Fibroblast of mammary gland (primary cell): Measurements from ENCODE around the gene JAGN1.
"Not testable (repeated sequence)": the region's sequence is repeated elsewhere in the genome, so short reads cannot be mapped to it uniquely, and the experiment has no call there.

ENCODE experiments used
- DNase-seq: peaks from one replicate; pipeline ENCODE4 v3.0.0-alpha.2; 2010; ENCODE audit warnings: low read depth
- H3K4me3 ChIP-seq: 2 replicates; pipeline ENCODE4 v1.5.1; 2011; ENCODE audit warnings: low read depth, mild to moderate bottlenecking, low read length, moderate library complexity; ENCODE audit not compliant: control insufficient read depth
- CTCF ChIP-seq: conservative IDR thresholded peaks from 2 replicates; pipeline ENCODE4 v1.5.1; 2011; ENCODE audit warnings: low read depth, low read length, inconsistent platforms; ENCODE audit not compliant: control insufficient read depth, insufficient read depth

JAGN1 gene

GRCh38 chr3:9875448-9875847, 15.0 kb upstream of the JAGN1 start:
- no peak overlapping the region for H3K4me3 ChIP-seq
- no peak for DNase-seq
- no peak for TF ChIP-seq CTCF

- not testable (repeated sequence) for H3K4me3 ChIP-seq, DNase-seq
Measured at GRCh38 chr3:9876255-9876654, 14.2 kb upstream of the JAGN1 start.

- TF ChIP-seq CTCF = no peak
- no peak overlapping the region for H3K4me3 ChIP-seq
- no peak for DNase-seq
Measured at GRCh38 chr3:9876991-9877390, 13.4 kb upstream of the JAGN1 start.

- H3K4me3 ChIP-seq = no peak overlapping the region
- DNase-seq = peak; percentile 95
- no peak for TF ChIP-seq CTCF
Measured at GRCh38 chr3:9878700-9879099, 11.7 kb upstream of the JAGN1 start.

- no peak within 1 kb of the TSS for H3K4me3 ChIP-seq
- no peak for TF ChIP-seq CTCF
- DNase-seq = peak; percentile 43
Measured at GRCh38 chr3:9879830-9880549, 10.4 kb upstream of the JAGN1 start, which contains the start of gene CIDEC. CIDEC (minus strand) TSS chr3:9880253; CDS start chr3:9878486, 1,767 bp downstream.

GRCh38 chr3:9881441-9881840, 9.0 kb upstream of the JAGN1 start:
- DNase-seq = no peak
- TF ChIP-seq CTCF = no peak
- H3K4me3 ChIP-seq = no peak overlapping the region

GRCh38 chr3:9883706-9884554, 6.5 kb upstream of the JAGN1 start:
- TF ChIP-seq CTCF = no peak
- H3K4me3 ChIP-seq = no peak overlapping the region
- peak; percentile 91 for DNase-seq
